Heart left ventricle (tissue), 16 donors: ENCODE data around the gene CKLF. TPM values are rescaled to one million over a fixed set of nuclear protein-coding genes. Genes with fewer than 3 reads are reported as not detected.
A peak's percentile ranks its signal among the peaks of the same experiment; 100 is the strongest.

ENCODE experiments used
- ATAC-seq, 4 donors: fragments of 200-7000 bp; cut with Tn5 transposase; one replicate each; pipeline ENCODE4 v1.9.1; 2020 to 2022; ENCODE audit warnings: moderate library complexity in 4 of 4, mild to moderate bottlenecking in 3 of 4, moderate number of reproducible peaks in 1 of 4
- DNase-seq, 5 donors: peaks; one replicate each; pipeline ENCODE4 v3.0.0-alpha.2; 2020
- H3K27ac ChIP-seq, 12 donors: fragments of 200-600 bp; sonication (generic) in 4 of 12; one replicate each; pipeline versions ENCODE4 v1.5.0 to v1.8.0; 2016 to 2022; ENCODE audit warnings: mild to moderate bottlenecking in 2 of 12
- H3K27me3 ChIP-seq, 9 donors: fragments of 200-600 bp; sonication (generic) in 2 of 9; one replicate each; pipeline versions ENCODE4 v1.5.1 to v1.8.0; 2016 to 2022; ENCODE audit warnings: mild to moderate bottlenecking in 3 of 9
- H3K36me3 ChIP-seq, 9 donors: fragments of 200-600 bp; sonication (generic) in 2 of 9; one replicate each; pipeline versions ENCODE4 v1.5.0 to v1.8.0; 2018 to 2022; ENCODE audit warnings: mild to moderate bottlenecking in 2 of 9
- H3K4me1 ChIP-seq, 12 donors: fragments of 200-600 bp; sonication (generic) in 4 of 12; one replicate each; pipeline versions ENCODE4 v1.5.0 to v1.8.0; 2016 to 2022; ENCODE audit warnings: mild to moderate bottlenecking in 3 of 12
- H3K4me3 ChIP-seq, 12 donors: fragments of 200-600 bp; sonication (generic) in 4 of 12; one replicate each; pipeline versions ENCODE4 v1.5.0 to v1.8.0; 2017 to 2022; ENCODE audit warnings: mild to moderate bottlenecking in 9 of 12, moderate library complexity in 4 of 12
- H3K9me3 ChIP-seq, 12 donors: fragments of 200-600 bp; sonication (generic) in 4 of 12; one replicate each; pipeline versions ENCODE4 v1.5.0 to v1.8.0; 2016 to 2022; ENCODE audit warnings: mild to moderate bottlenecking in 1 of 12
- POLR2A ChIP-seq, 2 donors: fragments of 450-650 bp; IDR thresholded peaks; one replicate each; pipeline ENCODE4 v1.6.1; 2017; ENCODE audit warnings: antibody characterized with exemption in 2 of 2, mild to moderate bottlenecking in 2 of 2, moderate library complexity in 2 of 2
- WGBS, 4 donors: extraction: QIAGEN DNeasy Blood & Tissue Kit in 2 of 4; methylation state at CpG; one replicate each; pipeline versions ENCODE4 v1.1.5 to v1.1.7; 2013 to 2018; 5-methylcytosine and 5-hydroxymethylcytosine counted together
- intact Hi-C, 10 donors: fragments of 100-400 bp; cut with DNase I; formaldehyde crosslinking; loops; one replicate each; pipeline versions ENCODE4 v1.11.1 to v1.14.2; 2022
- polyA plus RNA-seq, 2 donors: library from polyadenylated mRNA; stranded (reverse); fragments of 200-250 nt; gene quantifications; one replicate each; pipeline ENCODE4 v1.2.3, GENCODE V29; 2013
- total RNA-seq, 9 donors: library from RNA; depleted of rRNA in 2 of 9; stranded (reverse); fragments of >200 nt in 2 of 9; fragmentation: NEBNext Ultra II Directional in 3 of 9; extraction: Animal tissue kit (Norgen Biotek cat#: 25700) in 3 of 9; gene quantifications; one replicate each; pipeline versions ENCODE4 v1.1.0 to v1.2.4, GENCODE V29; 2016 to 2023
- TF ChIP-seq, protein P1 (sequence below), 12 donors: fragments of 200-600 bp; sonication (generic) in 4 of 12; IDR thresholded peaks; one replicate each; pipeline versions ENCODE4 v1.5.0 to v1.8.0; 2018 to 2022; ENCODE audit warnings: antibody characterized with exemption in 12 of 12, mild to moderate bottlenecking in 5 of 12
- donor health status: ischemic (EF 13 %, LVEDD 7.1; RV severe dilation, severe dysfunction).
- donor health status: healthy with polysubstance abuse.
- donor health status: DM: no; HTN: yes; CAD: no.
- donor health status: DM: no; HTN: no; CAD: no.
- donor health status: ischemic (EF 25% LVEDD 6.9; RV normal size, moderate dysfunction).
- donor health status: ischemic (EF 25% LVEDD 5.7; RV mildly dilated, moderate dysfunction).
- donor health status: healthy.
- donor health status: DM: yes; HTN: yes; CAD: no.
- donor health status: ischemic (EF 35%, LVEDD 5.7; RV mildly dilated, moderate dysfunction).
- donor health status: nonischemic (EF 11% LVEDD 7.7; RV severe dilation, severe dysfunction).
- donor health status: DM: yes; HTN: yes; CAD: no.
- donor health status: PGD.
- donor health status: ischemic (EF 29% LVEDD 5.4; RV normal size, mild dysfunction).
- donor health status: nonischemic (EF 23%, LVEDD 6.1; RV moderate dilation, normal function).

Gene CKLF
- total and polyA plus RNA-seq, 11 donors: 4.1 to 28.9 (median 6.4) TPM

DNA sequence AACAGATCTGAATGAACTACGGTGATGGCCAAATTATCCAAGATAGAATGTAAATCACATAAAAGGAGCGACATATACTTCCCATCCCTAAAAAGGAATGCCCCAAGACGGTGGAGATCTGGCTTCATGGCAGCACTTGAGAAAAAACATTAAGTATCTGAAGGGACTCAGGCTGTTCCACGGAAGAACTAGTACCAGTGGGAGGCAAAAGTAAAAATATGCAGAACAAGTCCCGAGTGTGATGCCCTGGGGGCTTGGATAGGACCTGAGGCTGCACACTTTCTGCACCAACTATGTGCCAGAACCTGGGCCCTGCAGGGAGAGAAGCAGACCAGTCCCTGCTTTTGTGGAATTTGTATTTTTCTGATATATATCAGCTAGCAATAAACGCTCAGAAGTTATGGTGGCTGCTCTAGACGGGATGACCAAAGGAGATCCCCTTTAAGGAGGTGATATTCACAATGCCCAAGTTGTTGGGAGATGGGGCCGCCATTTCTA is 539 bp upstream of the CKLF start:
- H3K4me3 ChIP-seq: peak overlapping the region; percentile 49 to 78 (median 64)
- intact Hi-C loops: loop anchor here in 8 of 10 donors (2.0 to 10.0 kb wide), 10 partner anchors 35 to 190 kb away; partner anchors contain the start of gene CMTM3 (in 4 of the 8)
- H3K4me1 ChIP-seq: peaks cover 0 to 78% (median 45%) of the 10 kb centered on the region in 12 donors
- TF ChIP-seq POLR2A (IDR thresholded peaks at IDR 0.05): no peak
- ATAC-seq (peak in 1 of 4 donors; percentile 2), DNase-seq (no peak)
- no peaks in the 10 kb centered on the region for H3K27me3 ChIP-seq
- no peaks in the 10 kb centered on the region for H3K9me3 ChIP-seq
- WGBS, 4 donors: 37 to 43% (median 40%) methylated on average over 7 to 8 of the region's 8 CpGs
- H3K36me3 ChIP-seq: peaks cover 0 to 7% (median 0%) of the 10 kb centered on the region in 9 donors
- peak overlapping the region; percentile 84 to 99 (median 93) for H3K27ac ChIP-seq

DNA sequence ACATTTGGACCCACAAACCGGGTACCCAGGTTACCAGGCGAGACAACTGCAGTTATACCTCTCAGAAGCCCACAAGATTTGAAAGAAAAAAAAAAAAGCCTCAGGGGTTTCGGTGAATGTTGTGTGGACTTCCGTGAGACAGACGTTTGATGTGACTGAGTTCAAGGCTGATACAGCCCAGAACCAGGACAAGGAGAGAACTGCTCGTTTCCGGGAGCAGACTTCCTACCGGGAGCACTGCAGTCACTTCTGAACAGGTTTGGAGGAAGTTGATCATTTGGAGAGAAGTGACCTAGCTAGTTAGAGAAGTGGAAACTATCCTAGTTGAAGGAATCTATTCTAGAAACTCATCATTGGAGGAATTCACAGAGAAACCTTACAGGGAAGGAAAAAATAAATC is 847 bp downstream of the CKLF start:
- 33 to 49% (median 39%) methylated on average over 8 of the region's 8 CpGs for WGBS, 4 donors
- ATAC-seq (no peak), DNase-seq (no peak)
- TF ChIP-seq, protein P1, sequence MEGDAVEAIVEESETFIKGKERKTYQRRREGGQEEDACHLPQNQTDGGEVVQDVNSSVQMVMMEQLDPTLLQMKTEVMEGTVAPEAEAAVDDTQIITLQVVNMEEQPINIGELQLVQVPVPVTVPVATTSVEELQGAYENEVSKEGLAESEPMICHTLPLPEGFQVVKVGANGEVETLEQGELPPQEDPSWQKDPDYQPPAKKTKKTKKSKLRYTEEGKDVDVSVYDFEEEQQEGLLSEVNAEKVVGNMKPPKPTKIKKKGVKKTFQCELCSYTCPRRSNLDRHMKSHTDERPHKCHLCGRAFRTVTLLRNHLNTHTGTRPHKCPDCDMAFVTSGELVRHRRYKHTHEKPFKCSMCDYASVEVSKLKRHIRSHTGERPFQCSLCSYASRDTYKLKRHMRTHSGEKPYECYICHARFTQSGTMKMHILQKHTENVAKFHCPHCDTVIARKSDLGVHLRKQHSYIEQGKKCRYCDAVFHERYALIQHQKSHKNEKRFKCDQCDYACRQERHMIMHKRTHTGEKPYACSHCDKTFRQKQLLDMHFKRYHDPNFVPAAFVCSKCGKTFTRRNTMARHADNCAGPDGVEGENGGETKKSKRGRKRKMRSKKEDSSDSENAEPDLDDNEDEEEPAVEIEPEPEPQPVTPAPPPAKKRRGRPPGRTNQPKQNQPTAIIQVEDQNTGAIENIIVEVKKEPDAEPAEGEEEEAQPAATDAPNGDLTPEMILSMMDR (IDR thresholded peaks at IDR 0.05): no peak
- no peak for TF ChIP-seq POLR2A (IDR thresholded peaks at IDR 0.05)
- intact Hi-C loops: loop anchor here in 8 of 10 donors (2.0 to 10.0 kb wide), 10 partner anchors 36 to 191 kb away; partner anchors contain the start of gene CMTM3 (in 4 of the 8)
- Histone ChIP-seq H3K27ac (peak overlapping the region in 8 of 12 donors; percentile 86 to 99 (median 93)), H3K4me1 (peaks cover 0 to 74% (median 40%) of the 10 kb centered on the region in 12 donors), H3K36me3 (peaks cover 0 to 21% (median 2%) of the 10 kb centered on the region in 9 donors), H3K4me3 (peak overlapping the region in 11 of 12 donors; percentile 49 to 78 (median 64)), H3K9me3 (no peaks in the 10 kb centered on the region), H3K27me3 (no peaks in the 10 kb centered on the region)

DNA sequence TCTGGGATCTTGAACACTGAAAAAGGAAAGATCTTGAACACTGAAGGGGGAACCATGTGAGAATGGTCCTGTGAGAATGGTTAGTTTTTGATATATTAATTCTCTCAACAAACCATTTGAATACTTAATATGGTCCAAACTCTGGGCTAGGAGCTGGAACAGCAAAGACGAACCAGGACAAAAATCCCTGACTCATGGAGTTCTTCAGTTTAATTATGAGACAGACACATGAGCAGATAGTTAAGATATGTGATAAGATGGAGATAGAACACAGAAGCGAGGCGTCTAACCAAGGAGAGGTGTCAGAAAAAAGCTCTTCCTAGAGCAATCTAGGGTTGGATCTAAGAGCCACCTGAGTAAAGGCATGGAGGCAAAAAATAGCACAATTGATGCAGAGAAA is 1.6 kb downstream of the CKLF start:
- Histone ChIP-seq H3K27me3 (no peaks in the 10 kb centered on the region), H3K4me1 (peaks cover 0 to 66% (median 32%) of the 10 kb centered on the region in 12 donors), H3K27ac (peak overlapping the region in 1 of 12 donors; percentile 99), H3K9me3 (no peaks in the 10 kb centered on the region), H3K4me3 (peak overlapping the region in 6 of 12 donors; percentile 63 to 78 (median 66)), H3K36me3 (peaks cover 0 to 29% (median 8%) of the 10 kb centered on the region in 9 donors)
- no peak for ATAC-seq
- intact Hi-C loops: loop anchor here in 6 of 10 donors (5.0 to 10.0 kb wide), 8 partner anchors 37 to 192 kb away; partner anchors contain the start of gene CMTM3 (in 2 of the 6)
- WGBS, 4 donors: 88 to 94% (median 93%) methylated on average over 3 of the region's 3 CpGs
- TF ChIP-seq POLR2A (IDR thresholded peaks at IDR 0.05): no peak
- TF ChIP-seq, protein P1 (IDR thresholded peaks at IDR 0.05): no peak
- no peak for DNase-seq

DNA sequence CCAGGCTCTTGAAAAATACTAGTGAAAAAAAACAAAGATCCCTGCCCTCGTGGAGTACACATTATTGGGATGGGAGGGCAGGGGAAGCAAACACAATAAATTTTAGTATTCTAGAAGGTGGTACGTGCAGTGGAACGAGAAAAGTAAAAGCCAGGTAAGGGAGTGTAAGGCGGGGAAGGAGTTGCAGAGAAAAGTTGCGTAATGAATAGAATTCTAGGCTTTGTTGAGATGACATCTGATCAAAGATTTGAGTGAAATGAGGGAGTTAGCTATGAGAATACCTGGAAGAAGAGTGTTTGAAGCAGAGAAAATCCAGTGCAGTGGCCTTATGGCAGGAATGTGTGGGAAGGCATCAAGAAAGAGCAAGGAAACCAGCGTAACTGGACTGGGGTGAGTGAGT is 2.1 kb downstream of the CKLF start:
- ATAC-seq: no peak
- Histone ChIP-seq H3K36me3 (peaks cover 0 to 34% (median 8%) of the 10 kb centered on the region in 9 donors), H3K4me1 (peaks cover 0 to 63% (median 29%) of the 10 kb centered on the region in 12 donors), H3K27ac (no peak overlapping the region), H3K9me3 (no peaks in the 10 kb centered on the region), H3K27me3 (no peaks in the 10 kb centered on the region), H3K4me3 (peak overlapping the region in 1 of 12 donors; percentile 78)
- intact Hi-C loops: loop anchor here in 6 of 10 donors (5.0 to 10.0 kb wide), 8 partner anchors 37 to 192 kb away; partner anchors contain the start of gene CMTM3 (in 2 of the 6)
- WGBS, 4 donors: 94 to 96% (median 95%) methylated on average over 6 of the region's 6 CpGs
- TF ChIP-seq, protein P1 (IDR thresholded peaks at IDR 0.05): no peak
- no peak for TF ChIP-seq POLR2A (IDR thresholded peaks at IDR 0.05)
- no peak for DNase-seq
